ENCODE results near the gene IMMP2L.
"Not testable (repeated sequence)": the region's sequence is repeated elsewhere in the genome, so short reads cannot be mapped to it uniquely, and the experiment has no call there.

Gene IMMP2L

DNA sequence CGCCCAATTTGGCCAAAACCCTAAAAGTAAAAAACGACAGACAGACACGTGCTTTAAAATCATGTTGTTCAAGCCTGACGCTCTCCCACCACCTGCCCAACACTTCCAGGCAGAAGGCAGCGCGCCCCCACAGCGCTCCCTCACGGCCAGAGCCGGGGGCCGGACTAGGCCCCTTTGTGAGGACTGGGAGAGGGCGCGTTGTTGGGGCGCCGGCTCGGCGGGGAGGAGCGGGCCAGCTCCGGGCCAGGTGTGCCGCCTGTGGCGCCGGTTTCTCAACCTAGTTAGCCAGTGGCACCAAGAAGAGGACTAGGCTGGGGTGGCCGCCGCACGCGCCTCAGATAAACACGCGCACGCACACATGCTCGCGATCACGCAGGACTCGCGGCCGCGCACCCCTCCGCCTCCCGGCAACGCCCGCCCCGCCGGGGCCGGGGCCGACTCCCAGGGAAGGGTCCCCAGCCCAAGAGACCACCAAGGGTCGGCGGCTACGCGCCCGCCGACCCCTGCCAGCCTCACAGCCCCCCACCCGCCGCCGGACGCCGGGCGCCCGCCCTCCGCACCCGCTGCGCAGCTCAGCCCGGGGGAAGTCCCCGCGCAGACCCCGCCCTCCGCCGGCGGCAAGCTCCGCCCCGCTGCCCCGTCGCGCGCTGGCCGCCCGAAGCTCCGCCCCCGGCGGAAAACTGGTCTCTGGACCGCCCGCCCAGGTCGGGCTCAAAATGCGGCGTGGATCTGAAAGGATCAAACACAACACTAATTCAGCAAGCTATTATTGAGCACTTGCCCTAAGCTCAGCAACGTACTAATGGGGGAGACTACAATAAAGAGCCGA lies at the start of gene IMMP2L:
IMMP2L (minus strand) TSS at position 589 of the 829 bp plus-strand sequence.
- DNase-seq = peak in 55 of 56 donors; percentile 10 to 91 (median 77)

DNA sequence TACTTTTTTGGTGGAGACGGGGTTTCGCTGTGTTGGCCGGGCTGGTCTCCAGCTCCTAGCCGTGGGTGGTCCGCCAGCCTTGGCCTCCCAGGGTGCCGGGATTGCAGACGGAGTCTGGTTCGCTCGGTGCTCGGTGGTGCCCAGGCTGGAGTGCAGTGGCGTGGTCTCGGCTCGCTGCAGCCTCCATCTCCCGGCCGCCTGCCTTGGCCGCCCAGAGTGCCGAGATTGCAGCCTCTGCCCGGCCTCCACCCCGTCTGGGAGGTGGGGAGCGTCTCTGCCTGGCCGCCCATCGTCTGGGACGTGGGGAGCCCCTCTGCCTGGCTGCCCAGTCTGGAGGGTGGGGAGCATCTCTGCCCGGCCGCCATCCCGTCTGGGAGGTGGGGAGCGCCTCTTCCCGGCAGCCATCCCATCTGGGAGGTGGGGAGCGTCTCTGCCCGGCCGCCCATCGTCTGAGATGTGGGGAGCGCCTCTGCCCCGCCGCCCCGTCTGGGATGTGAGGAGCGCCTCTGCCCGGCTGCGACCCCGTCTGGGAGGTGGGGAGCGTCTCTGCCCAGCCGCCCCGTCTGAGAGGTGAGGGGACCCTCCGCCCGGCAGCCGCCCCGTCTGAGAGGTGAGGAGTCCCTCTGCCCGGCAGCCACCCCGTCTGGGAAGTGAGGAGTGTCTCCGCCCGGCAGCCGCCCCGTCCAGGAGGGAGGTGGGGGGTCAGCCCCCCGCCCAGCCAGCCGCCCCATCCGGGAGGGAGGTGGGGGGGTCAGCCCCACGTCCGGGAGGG lies 47.4 kb upstream of the IMMP2L start:
- not testable (repeated sequence) for DNase-seq

DNA sequence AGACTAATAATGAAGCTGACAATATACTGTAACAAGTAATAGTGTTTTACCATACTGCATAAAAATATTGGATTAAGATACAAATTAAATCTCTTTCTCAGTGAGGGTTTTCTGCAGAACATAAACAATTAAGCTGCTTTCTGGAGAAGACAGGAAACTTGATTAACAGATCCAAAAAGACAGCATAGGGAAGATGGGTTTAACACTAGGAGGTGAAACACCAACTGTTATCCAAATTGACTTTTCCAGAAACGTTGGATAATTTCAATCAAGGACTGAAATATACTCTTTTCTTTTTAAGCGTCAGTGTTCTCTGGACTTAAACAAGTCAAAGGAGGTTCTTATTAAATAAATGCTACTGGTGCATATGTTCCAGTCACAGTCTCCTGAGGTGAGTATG lies 45.3 kb upstream of the IMMP2L start:
- no peak for DNase-seq

- DNase-seq = no peak
Measured at GRCh38 chr7:111605246-111605645, 43.0 kb upstream of the IMMP2L start.

DNA sequence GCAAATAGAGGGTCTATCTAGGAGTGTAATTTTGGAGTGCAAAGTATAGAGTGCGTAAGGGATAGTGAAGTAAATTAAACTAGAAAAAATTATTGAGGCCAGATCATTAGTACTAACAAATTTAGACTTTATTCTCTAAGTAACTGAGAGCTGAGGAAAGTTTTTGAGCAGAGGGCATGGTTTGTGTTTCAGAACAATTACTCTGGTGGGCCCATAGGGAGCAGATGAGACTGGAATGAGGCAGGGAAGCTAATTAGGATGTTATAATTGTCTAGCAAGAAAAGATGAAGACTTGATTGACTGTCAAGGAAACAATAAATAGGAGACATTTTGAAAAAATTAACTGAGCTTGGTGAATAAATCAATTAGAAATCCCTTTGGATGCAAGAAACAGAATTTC lies 37.8 kb upstream of the IMMP2L start:
- DNase-seq = no peak

GRCh38 chr7:111595780-111596179 lies 33.5 kb upstream of the IMMP2L start:
- DNase-seq = no peak

- DNase-seq = no peak
Measured at GRCh38 chr7:111594602-111595001, 32.3 kb upstream of the IMMP2L start.

GRCh38 chr7:111593343-111593742 lies 31.1 kb upstream of the IMMP2L start:
- no peak for DNase-seq

DNA sequence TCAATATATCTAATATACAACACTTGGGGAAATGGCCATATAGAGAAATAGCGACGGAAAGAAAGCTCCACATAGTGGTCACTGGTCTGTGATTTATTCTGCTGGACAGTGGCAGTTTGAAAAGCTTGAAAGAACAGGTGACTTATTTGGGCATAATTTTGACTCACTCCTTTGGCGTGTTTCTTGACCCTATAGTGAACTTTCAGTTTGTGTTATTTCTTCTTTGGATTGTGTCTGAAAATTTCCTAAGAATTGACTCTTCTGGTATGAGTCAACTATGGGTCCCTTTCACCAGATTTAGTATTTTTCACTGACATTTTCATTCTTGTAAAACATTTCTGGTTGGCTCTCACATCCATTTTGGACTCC lies 25.8 kb upstream of the IMMP2L start:
- no peak for DNase-seq

DNA sequence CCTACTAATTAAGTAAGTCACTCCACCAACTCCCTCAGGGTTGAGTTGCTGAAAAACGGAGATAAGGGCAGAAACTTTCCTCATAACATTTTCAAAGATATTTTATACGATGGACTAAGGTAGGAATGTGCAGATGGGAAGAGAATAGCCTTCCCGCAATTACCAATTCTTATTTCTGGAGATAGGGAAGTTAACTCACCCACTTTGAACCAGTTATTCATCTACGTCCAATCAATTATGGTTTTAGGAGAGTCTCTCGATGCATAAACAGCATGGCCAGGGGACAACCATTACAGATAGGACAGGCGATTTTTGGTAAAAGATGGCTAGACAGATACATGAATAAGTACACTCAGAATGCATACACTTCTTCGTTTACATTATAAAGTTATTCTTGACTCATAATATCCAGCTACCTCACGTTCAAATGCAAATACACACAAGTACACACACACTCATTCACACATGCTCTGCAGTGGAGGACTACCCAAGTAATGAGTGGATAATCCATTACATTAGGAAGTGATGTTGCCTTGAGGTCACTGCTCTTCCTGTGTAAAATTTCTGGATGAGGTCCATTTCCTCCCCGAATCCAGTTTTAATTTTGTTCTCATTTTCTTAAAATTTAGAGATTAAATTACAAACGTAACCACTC lies 25.2 kb upstream of the IMMP2L start:
- DNase-seq = no peak

- no peak for DNase-seq
Measured at GRCh38 chr7:111586711-111587409, 24.6 kb upstream of the IMMP2L start.

GRCh38 chr7:111581784-111582488 lies 19.6 kb upstream of the IMMP2L start:
- not testable (repeated sequence) for DNase-seq

DNA sequence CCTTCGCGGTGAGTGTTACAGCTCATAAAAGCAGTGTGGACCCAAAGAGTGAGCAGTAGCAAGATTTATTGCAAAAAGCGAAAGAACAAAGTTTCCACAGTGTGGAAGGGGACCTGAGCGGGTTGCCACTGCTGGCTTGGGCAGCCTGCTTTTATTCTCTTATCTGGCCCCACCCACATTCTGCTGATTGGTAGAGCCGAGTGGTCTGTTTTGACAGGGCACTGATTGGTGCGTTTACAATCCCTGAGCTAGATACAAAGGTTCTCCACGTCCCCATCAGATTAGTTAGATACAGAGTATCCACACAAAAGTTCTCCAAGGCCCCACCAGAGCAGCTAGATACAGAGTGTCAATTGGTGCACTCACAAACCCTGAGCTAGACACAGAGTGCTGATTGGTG lies 18.9 kb upstream of the IMMP2L start:
- DNase-seq = not testable (repeated sequence)

GRCh38 chr7:111578754-111579153 lies 16.5 kb upstream of the IMMP2L start:
- DNase-seq = no peak

DNA sequence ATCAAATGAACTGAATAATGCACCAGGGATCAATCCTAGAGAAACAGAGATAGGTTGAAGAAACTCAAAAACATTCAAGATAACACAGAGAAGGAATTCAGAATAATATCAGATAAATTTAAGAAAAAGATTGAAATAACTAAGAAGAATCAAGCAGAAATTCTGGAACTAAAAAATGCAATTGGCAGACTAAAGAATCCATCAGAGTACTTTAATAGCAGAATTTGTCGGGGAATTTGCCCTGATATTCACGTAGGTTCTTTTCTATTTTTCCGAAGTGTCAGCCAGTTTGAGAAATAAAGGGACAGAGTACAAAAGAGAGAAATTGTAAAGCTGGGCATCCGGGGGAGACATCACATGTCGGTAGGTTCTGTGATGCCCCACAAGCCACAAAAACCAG lies 9.4 kb upstream of the IMMP2L start:
- no peak for DNase-seq

DNA sequence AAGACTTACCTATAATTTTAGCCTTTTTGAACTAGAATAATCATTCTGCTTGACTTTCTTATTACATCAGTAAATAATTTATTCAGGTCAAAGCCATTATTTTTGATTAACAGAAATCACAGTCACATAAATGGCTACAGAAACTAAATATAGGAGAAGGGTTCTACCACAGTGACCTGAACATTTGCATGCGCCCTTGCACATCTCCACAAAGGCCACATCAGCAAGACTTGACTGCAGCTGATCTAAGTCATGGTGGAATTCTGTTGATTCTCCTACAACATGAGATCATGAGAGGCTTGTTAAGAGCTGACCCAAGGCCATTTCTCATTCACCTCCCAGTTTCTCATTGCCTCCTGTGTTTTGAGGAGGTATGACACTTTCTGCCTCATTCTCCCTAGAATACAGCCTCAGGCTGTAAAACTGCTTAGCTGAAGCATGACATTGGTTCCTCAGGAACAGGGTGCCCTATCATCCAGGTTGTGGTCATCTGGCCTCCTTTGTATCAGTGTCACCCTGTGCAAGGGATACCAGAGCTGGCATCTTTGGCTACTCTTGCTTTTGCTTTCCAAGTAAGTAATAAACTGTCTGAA lies 6.7 kb upstream of the IMMP2L start:
- DNase-seq = no peak

DNA sequence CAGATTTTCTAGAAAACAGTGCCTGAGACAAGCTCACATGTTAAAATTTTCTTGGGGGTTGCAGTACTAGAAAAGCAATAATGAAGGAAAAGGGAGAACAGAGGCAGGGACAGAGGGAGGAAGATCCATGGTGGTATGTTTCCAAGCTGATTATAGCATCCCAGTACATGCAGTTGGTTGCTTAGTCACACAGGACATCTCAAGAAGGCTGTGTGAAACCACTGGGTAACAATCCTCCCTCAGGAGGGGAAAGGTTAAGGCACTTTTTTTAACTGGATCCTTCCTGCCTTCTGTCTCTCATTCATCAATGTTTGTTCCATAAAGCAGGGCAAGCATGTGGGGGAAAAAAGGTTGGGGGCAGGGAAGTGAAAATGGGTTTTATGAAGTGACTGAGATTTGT lies 6.1 kb upstream of the IMMP2L start:
- DNase-seq = no peak

DNA sequence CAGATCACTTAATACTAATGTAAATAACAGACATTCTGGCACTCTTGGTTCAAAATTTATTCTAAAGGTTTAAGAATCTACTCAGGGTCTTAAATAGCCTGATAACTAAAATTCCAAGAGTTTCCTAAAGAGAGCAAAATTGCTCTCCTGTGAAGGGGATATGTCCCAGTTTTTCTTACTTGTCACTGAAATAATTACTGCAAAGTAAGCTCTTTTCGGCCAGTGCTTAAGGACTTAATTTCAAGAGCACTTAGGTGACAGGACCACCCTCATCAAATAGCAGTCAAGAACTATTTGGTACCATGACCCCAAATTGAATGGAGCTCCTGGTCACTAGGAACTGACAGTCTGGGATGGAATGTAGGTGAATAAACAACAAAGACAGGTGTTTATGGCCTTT lies 1.8 kb upstream of the IMMP2L start:
- DNase-seq = no peak

GRCh38 chr7:111561654-111561903 lies 713 bp downstream of the IMMP2L start:
- peak in 7 of 56 donors; percentile 2 to 44 (median 13) for DNase-seq

GRCh38 chr7:111560773-111561653 lies 1.3 kb downstream of the IMMP2L start:
- no peak for DNase-seq
